Dermis blood vessel endothelial cell (primary cell): ENCODE measurements around the gene SND1. TPM values are rescaled to one million over a fixed set of nuclear protein-coding genes. Genes with fewer than 3 reads are reported as not detected.

Experiments used
- DNase-seq: peaks from one replicate; pipeline ENCODE4 v3.0.0; 2010
- total RNA-seq: library from RNA; depleted of rRNA; stranded (reverse); fragments of >200 nt; gene quantifications from 2 replicates; pipeline ENCODE4 v1.2.3, GENCODE V29; 2014

SND1 gene
- total RNA-seq, 1 donor from 2014 or later, result 179 TPM

DNA sequence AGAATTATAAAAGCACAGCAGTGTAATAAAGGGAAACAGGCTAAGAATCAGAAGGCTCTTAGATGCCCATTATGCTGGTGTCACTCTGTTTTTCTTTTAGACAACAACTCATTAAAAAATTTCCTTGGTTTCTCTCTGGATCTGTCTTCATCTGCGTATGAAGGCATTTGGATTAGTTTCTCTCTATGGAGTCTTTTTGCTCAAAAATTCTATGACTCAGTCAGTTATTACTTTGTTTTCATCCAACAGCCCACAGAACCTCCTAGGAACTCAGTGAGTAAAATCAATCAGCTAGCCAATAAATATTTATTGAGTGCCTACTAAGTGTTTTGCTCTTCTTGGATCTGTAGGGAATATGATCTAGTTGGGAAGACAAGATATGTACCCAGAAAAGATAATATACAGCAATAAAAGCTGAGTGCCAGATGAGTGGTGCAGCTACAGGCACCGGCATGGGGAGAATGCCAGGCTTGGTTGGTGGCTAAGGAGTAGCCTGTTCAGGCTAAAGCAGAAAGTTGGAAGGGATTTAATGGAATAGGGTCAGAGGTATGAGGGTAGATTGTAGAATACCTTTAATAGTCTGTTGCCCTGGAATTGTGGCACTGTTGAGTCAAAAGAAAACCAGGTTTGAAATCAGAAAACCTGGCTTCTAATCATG is 223.1 kb downstream of the SND1 start:
- no peak for DNase-seq

DNA sequence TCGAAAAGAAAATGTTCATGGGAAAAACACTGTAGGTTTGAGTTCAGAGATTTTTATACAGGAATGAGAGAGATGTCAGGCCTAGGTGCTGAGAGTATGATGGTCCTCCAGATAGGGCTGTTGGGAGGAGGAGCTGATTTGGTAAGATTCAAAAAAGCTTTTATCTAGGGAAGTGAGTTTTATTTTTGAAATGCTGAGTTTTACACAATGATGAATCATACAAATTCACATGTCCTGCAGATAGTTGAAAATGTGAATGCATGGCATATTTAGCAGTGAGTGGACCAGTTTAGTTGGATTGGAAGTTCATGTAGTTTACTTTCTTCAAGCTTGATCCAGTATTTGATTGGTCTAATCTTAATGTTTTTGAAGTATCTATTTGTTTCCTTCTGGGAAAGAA is 224.4 kb downstream of the SND1 start:
- no peak for DNase-seq

DNA sequence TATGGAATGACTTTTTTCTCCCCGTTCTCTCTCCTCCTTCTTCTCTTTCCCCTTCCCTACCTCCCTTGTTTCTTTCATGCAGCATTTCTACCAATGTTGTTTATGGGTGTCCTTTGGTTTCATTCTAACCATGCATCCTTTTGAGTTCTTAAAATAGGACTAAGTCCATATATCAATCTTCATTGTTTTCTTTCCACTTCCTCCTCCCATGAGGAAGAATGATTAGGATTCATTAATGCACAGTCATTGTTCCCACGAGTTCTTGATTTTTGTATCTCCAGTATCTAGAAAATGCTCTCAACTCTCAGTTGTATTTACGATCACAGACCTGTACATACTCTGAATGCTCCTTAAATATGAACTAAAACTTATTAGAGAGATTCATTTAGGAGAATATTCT is 226.0 kb downstream of the SND1 start:
- peak; percentile 70 for DNase-seq

DNA sequence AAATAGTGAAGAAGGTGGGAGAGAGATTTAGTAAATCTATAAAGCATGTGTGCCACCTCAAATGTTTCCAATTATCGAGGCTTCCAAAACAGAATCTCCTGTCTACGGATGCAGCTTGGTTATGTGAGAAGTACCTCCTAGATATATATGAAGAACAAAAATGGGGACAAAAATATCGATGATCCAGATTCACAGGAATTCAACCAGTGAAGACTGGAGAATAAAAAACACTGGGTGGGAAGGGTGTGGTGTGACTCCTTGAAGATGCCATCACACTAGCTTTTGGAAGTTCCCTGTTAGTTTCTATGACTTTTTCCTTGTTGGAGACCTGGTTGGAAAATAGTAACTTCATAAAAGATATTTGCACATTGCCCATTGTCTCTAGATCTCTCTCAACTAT is 226.8 kb downstream of the SND1 start:
- DNase-seq, result no peak

DNA sequence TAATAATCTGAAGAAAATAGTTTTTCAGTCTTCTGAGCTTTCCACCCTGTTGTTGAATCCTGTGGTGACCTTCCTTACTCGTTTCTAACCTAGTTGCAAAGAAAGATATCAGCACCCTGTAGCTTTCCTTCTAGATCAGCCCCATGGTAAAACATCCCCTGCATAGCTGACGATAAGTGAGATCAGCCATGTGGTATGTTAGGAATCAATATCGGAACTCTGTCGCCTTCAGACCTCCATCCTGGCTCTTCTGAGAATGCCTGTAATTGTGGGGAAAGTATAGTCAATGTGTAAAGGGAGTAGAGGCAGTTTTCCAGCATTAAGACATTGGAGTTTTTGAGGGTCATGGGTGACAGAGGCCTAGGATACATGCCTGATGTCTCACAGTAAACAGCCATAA is 227.4 kb downstream of the SND1 start:
- no peak for DNase-seq

DNA sequence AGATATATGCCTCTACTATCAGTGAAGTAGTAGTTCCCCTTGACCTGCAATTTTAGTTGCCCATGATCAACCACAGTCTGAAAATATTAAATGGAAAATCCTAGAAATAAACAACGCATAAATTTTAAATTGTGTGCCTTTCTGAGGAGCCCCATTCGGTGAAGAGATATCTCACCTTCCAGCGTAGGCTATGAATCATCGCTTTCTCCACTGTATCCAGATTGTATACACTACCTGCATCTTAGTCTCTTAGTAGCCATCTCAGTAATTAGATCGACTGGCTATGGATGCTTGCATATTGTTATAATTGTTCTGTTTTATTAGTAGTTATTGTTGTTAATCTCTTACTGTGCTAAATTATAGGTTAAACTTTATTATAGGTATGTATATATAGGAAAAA is 227.9 kb downstream of the SND1 start:
- DNase-seq, result no peak

DNA sequence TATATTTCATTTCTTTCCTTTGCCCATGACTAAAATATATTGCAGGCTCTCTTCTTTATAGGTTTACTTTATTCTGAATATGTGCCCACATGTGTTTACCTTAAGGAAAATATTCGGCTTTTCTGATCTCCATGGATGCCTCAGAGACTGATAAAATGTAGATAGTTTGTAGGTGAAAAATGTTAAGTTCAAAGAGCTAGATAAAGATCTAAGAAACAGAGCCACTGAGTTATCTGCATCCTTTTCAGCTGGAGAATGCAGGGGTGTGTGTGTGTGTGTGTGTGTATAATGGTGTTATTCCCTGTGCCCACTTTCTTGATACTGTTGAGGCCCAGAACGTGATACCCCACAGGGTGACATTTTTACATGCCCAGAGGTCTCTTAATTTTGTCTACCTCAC is 228.5 kb downstream of the SND1 start:
- no peak for DNase-seq

DNA sequence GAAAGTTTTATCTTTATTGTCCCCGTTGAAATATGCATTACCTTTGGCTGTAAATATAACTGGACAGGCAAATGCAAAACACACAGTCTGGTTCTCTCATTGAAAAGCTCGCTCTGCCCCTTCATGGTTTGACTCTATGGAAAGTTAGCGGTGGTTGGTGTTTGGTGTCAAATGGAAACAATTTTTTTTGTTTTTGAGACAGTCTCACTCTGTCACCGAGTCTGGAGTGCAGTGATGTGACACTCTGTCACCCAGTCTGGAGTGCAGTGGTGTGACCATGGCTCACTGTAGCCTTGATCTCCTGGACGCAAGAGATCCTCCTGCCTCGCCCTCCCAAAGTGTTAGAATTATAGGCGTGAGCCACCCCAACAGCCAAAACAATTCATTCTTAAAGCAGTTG is 229.6 kb downstream of the SND1 start:
- no peak for DNase-seq

DNA sequence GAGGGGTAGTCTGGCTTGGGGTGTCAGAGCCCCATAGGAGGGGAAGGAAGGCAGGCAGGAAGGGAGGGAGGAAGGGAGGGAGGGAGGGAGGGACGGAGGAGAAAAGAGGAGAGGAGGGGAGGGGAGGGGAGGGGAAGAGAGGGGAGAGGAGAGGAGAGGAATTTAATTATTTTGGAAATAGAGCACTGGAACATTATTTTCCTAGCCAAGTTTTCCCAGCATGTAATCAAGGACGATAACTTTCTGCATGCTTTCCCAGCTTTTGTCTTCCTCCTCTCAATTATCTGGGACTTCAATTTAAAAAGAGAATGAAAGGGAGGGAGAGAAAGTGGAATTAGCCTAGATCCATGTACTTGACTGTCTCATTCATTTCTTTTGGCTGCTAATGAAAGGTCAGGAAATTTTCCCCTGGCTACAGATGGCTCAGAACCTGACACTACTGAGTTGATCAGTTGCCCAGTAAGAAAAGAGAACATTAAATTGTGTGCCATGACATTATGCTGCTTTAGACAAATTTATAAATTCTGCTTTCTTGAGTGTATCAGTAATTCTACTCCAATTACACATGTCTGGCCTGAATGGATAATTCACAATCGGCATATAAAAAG is 230.4 kb downstream of the SND1 start:
- DNase-seq, result no peak

DNA sequence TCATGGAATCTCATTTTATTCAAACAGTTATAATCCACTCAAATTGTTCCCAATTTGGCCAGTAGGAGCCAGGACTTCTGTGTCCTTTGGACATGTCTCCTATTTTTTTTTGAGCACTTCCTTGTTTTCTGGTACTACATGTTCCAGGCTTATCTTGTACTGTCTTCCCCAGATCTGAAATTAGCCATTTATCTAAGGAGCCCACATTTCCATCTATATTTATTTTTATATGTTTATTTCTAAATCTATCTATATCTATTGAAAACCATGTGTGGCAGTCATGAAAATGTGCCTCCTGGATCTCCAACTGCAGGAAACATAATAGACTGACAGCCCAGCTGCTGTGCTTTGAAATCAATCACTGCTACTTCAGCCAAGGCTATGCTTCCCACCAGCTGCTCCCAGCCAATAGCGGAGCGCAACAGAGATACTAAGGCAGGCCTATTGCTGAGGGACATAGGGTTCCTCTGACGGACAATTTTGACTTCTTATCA is 232.1 kb downstream of the SND1 start:
- DNase-seq, result no peak

DNA sequence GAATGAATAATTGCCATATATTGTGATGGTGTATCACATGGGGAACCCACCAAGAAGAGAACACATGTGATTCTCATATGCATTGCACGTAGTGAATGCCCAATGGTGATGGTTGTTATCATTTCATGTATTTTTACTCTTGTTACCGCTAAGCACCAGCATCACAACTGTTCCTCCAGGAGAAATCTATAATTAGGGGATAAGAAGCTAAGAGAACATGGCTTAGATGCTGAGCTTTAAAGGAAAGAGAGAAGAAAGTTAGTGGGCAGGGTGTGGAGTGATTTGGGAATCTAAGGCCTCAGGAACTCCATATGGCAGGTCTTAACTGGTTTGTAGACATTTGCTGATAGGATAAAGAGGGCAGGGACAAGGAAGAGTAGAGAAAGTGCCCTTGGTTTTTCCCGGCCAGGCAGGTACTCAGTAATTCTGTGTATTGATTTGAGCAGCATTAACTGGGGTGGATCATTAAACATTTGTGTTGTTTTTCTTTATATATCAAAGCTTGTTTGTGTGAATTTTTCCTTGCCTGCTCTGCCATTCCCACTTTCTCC is 233.3 kb downstream of the SND1 start:
- no peak for DNase-seq

DNA sequence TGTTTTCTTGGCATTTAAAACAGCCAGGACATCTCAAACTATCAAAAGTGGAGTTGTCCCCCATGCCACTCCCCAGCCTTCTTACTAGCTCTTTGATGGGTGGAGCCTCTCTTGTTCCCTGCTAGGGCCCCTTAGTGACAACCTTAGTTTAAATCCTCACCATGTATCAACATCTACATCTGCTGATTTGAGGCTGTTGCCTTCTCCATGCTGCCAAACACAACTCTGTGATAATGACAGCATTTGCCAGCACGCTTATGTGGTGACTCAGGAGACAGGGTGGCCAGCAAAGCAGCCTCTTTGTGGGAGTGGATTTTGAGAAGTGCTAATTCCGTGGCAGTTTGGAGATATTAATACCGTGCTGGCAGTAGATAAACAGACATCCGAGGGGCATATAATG is 233.8 kb downstream of the SND1 start:
- DNase-seq, result peak; percentile 60

DNA sequence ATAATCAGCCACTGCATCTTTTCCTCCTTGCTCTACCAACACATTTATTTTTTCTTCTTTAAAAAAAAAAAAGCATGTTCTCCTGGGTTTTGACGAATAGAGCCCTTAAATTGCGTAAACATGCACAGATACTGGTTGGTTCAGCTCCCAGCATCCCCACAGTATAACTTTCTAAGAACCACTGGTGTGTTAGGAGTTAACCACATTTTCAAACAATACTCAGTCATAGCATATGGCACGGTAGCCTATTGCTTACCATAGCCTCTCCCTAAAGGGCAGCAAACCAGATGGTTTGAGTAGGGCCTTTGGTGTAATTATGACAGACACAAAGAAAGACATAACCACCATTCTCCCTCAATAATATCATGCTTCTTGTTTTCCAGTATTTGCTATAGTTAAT is 234.3 kb downstream of the SND1 start:
- no peak for DNase-seq

DNA sequence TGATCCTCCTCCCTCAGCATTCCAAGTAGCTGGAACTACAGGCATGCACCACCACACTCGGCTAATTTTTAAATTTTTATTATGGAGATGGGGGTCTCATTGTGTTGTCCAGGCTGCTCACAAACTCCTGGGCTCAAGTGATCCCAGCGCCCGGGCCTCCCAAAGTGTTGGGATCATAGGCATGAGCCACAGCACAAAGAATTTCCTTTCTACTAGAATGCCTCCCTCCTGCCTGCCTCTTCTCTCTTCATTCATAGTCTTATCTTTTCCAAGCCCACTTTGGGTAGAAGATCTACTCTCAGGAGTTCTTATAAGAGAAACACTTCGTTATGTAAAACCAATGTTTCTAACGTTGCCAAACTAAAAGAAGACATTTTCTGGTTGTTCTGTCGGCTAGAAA is 235.1 kb downstream of the SND1 start:
- no peak for DNase-seq

DNA sequence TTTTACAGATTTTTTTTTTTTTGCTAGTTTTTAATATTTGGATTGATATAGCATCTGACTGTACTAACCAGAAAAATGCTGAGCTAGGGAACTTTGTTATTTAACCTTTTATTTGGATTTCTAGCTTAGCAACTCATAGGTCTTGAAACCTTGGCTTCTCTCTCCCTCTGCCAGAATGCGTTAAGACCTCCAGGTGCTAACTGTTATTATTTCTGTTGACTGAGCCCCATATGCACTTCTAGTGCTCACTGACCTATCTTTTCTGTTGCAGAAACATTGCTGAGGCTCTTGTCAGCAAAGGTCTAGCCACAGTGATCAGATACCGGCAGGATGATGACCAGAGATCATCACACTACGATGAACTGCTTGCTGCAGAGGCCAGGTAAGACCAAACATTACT is 235.6 kb downstream of the SND1 start:
- DNase-seq, result no peak

DNA sequence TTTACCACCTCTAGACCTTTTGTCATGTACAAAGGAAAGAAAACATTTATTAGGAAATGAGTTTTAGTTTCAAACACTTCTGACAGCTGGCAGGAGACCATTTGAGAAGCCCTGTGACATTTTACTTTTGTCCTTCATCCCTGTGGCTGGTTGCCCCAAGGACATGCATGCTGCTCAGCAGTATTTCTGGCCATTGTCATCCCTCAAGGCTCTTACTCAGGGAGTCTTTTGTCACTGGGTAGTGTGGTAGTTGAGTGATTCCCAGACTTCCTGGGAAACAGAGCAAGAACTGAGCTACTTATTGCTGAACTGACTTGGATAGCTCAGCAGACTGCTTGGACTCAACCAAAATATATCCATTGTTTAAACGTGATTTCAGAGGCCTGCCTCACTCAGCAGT is 236.4 kb downstream of the SND1 start:
- DNase-seq, result peak; percentile 27

DNA sequence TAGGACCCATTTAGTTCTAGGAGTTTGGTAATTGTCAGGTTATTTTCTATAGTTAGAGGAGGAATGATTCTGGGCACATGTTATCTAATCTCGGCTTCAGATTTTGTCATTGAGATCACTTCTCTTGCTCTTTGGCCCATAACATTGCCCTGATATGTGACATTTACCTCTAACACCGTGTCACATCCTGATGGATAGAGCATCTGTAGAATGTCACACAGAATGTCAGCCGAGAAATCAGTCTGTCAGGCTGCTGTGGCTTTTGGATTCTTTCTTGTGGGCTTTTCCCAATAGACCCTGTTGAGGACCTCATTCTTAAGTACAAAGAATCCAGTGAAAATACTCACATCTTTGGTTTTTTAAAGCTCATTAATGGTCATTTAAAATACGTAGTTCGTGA is 236.8 kb downstream of the SND1 start:
- DNase-seq, result no peak

DNA sequence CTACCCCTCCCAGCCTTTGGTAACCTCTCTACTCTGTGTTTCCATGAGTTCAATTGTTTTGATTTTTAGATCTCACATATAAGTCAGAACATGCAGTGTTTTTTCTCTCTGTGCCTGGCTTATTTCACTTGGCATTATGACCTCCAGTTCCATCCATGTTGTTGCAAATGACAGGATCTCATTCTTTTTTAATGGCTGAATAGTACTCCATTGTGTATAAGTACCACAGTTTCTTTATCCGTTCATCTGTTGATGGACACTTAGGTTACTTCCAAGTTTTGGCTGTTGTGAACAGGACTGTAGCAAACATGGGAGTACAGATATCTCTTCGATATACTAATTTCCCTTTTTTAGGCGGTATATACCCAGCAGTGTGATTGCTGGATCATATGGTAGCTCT is 237.7 kb downstream of the SND1 start:
- no peak for DNase-seq

DNA sequence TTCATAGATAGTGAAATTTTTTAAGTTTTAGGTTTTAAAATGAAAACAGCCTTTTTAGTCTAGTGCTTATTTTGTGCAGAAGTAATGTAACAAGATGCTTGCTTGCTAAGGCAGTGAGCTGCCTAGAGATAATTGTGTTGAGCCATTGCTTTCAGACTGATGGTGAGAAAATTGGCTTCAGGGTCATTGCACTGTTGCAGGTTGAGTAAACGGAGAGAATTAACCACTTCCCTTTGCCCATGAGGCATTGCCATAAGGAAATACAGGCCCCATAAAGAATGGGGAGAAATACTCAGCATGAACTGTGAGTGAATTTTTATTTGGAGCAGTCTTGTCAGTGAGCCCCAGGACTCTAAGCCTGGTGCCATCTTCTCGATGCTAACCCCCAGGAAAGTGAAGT is 238.7 kb downstream of the SND1 start:
- no peak for DNase-seq

DNA sequence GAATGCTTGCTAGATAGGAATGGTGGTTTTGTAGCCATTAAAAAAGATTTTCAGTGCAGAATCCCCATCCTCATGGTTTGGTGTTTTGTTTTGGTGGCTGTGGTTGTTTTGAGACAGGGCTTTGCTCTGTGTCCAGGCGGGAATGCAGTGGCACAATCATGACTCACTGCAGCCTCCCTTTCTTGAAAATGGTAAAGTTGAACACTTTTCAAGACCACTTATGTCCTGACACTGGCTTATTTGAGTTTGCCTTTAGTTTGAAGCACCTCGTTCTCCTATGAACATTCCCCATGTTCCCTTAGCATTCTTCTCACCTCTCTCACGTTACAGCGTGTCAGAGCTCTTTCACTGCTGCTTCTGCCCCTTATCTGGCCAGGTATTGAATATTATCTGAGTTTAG is 239.2 kb downstream of the SND1 start:
- no peak for DNase-seq

DNA sequence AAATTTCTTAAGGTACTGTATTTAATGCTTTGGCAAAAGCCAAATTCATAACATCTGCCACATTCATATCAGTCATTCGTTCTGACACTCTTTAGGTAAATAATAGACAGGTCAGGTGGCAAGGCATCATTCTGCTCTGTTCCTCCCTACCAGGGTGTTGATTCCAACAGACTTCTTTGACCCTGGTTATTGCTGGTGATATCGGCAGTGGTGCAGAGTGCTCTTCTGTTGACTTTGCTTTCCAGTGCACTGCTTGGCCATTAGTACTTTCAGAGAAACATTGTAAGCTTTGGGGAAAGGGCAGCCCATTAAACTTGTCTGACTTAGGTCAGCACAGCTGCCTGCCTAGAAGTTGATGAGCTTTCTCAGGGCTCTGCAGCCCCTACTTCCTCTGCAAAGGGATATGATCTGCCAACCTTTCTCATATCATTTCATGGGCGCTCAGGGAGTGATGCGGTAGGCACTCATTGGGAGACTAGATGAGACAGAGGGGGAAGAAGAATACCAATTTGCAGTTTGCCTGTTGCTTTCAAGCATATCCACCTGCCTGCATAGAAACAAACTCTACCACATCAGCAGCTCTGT is 240.0 kb downstream of the SND1 start:
- no peak for DNase-seq

DNA sequence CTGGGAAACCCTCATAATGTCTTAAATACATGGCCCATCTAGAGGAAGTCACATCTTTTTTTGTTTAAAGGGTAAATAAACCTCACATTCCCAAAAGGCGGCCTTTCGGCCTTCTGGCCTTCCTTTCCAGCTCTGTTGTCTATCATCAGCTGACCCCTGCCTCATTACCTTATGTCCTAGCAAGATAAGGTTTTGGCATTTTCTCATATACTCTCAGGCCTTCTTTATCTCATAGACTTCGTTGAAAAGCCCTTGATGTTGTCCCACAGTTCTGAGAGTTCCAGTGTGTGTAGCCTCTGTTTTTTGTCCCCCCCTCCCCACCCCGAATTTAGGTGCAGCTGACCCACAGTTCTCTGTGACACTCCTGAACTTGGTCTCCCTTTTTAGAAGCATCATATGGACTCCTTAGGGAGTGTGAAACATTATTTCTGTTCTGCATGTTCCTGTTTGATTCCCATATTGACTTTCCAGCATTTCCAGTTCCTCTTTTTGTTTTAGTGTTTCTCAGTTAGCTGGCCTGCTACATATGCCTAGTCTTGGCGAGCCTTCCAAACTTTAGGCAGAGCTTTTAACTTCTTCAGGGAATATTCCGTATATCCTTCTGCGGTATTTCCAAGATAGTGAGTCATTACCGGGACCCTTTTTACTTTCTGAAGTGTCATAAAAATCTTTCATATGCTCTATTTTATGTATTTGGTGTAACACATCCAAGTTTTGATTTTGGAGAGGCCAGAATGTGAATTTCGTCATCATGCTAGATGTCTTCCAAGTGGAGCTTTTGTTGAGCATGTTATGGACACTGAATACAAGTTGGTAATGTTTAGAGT is 240.7 kb downstream of the SND1 start:
- no peak for DNase-seq

DNA sequence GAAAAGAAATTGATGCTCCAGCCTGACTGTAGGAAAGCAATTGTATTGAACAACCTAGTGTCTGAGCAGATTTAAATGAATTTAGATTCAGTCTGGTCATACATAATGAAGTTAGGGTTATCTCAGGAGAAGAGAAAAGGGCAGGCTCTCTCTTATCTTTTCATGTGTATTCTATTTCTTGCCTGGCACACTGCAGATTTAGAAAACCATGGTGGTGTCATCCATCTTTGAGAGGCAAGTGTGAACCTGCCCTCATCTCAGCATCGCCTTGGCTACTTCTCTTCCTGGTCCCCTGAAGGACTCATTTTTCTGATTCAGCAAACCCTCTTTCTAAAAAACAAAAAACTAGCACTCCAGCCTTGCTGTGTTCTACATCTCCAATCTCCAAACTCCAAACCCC is 241.6 kb downstream of the SND1 start:
- DNase-seq, result no peak
